GM19025 (cell line): ENCODE results near the gene KLK11.
"Not testable (repeated sequence)": the region's sequence is repeated elsewhere in the genome, so short reads cannot be mapped to it uniquely, and the experiment has no call there.

ENCODE experiments used
- ATAC-seq: cut with Tn5 transposase; IDR thresholded peaks from one replicate; pipeline ENCODE4 v1.9.1; 2021; ENCODE audit warnings: mild to moderate bottlenecking, low read depth, moderate library complexity; ENCODE audit not compliant: unreplicated experiment

The KLK11 gene

DNA sequence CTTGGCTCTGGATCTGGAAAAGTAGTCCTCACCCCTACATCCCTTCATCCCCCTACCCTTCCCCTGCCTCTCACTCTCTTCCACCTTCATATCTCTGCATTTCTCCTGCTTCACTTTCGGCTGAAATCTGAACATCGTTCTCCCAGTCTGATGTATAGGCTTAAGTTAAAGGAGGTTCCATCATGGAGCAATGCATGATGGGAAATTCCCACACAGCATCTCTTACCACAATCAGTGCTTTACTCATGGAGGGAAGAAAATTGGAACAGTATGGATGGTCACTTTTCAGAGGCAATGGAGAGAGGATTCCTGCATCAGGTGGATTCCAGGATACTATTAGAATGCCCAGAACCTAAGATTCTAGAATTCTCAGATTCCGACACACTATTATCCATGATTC, 18.9 kb downstream of the KLK11 start:
- no peak for ATAC-seq

DNA sequence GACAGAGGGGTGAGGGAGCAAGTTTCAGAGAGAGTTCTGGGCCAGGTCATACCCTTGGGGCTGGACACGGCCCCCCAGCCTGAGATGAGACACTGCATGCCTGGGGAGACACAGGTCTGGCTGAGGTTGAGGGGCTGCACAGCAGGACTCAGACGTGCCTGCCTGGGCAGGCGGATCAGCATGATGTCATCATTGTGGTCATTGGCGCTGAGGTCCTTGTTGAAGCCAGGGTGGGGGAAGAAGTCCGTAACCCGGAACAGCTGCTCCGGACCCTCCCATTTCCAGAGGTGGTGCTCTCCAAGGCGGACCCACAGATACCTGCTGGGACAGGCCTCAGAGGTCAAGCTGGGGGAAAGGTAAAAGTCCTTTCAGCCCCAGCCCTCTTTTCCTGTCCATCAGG, 20.0 kb downstream of the KLK11 start:
- ATAC-seq: no peak

GRCh38 chr19:51005248-51005647, 21.2 kb downstream of the KLK11 start:
- ATAC-seq: no peak

DNA sequence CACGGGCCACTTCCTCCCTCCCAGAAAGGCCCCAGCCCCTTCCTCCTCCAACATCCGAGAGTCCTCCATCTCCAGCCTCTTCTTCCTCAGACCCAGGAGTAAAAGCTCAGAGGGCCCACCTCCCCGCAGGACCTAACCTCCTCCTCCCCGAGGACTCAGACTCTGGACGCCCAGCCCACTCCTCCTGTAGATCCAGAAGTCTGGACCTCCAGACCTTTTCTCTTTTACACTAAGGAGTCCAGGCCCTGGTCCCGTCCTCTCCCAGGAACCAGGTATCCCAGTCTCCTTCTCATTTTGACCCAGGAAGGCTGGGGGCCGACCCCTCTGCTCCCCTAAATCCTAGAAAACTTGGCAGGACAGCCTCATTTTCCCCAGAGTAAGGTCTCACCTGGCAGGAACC, 23.1 kb downstream of the KLK11 start:
- no peak for ATAC-seq

DNA sequence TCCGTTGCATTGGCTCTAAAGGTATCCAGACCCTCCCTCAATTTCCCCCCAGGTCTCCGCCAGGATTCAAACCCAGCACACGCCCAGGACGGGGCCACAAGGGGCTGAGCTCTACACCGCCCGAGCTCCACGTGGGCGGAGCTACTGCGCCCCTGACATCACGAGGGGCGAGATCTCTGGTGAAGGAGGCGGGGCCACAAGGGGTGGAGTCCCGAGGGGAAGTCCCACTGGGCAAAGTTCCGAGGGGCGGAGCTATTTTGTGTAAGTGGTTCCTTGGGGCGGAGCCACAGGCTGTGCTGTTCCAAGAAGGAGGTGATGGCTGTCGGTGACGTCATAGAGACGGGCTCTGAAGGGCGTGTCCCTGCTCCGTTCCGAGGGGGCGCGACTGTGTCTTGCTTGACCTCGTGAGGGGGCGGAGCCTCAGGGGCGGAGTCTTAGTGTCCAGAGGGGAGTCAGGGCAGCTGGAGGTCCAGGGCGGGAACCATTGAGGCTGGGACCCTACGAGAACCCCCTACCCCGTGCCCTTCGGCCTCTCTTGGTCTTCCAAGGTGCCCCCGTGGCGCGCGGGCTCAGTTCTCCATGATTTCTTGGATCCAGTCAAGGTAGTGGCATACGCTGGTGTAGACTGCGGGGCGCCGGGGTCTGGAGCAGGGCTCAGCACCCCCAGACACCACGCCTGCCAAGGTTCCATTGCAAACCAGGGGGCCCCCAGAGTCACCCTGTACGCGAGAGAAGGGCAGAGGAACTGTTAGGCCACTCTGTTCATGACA, 23.7 kb downstream of the KLK11 start:
- ATAC-seq: no peak

- ATAC-seq: no peak
Measured at GRCh38 chr19:51002089-51002532, 24.3 kb downstream of the KLK11 start.

- no peak for ATAC-seq
Measured at GRCh38 chr19:51001515-51001914, 24.9 kb downstream of the KLK11 start, which contains the start of gene KLK8. TSS of gene KLK8 (minus strand) at chr19:51001604. CDS start at chr19:51001167, 437 bp downstream.

DNA sequence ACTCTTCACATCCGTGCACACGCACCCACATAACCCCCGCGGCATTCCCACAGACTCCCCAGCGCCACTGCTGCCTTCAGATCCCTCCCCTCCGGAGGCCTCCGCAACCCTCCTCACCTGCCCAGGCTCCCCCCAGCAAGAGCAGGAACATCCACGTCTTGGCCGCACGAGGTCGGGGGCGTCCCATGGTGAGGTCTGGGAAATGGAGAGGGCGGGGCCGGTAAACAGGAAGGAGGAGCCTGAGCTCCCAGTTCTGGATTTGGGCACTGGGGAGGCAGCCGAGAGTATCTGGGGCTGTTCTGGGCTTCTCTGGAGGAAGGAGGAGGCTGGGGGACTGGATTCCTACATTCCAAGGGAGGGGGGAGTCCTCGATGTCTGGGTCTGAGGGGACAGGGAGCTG, 25.4 kb downstream of the KLK11 start:
- ATAC-seq: no peak

GRCh38 chr19:51000426-51000825, 26.0 kb downstream of the KLK11 start:
- no peak for ATAC-seq

- ATAC-seq: no peak
Measured at GRCh38 chr19:50998686-50999085, 27.7 kb downstream of the KLK11 start.

- ATAC-seq: no peak
Measured at GRCh38 chr19:50998061-50998460, 28.4 kb downstream of the KLK11 start.

GRCh38 chr19:50994129-50994528, 32.3 kb downstream of the KLK11 start:
- ATAC-seq: no peak

DNA sequence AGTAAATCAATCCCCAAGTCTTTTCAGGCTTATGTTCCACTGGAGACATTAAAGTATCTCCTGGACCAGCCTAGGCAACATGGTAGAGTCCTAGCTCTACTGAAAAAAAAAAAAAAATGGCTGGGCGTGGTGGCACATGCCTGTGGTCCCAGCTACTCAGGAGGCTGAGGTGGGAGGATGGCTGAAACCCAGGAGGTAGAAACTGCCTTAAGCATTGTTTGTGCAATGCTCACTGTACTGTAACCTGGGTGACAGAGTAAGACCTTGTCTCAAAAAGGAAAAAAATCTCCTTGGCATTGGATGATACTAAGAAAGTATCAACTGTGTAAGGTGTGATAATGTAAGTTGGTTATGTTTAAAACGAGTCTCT, 33.8 kb downstream of the KLK11 start:
- no peak for ATAC-seq

GRCh38 chr19:50984416-50984815, 42.0 kb downstream of the KLK11 start:
- not testable (repeated sequence) for ATAC-seq

DNA sequence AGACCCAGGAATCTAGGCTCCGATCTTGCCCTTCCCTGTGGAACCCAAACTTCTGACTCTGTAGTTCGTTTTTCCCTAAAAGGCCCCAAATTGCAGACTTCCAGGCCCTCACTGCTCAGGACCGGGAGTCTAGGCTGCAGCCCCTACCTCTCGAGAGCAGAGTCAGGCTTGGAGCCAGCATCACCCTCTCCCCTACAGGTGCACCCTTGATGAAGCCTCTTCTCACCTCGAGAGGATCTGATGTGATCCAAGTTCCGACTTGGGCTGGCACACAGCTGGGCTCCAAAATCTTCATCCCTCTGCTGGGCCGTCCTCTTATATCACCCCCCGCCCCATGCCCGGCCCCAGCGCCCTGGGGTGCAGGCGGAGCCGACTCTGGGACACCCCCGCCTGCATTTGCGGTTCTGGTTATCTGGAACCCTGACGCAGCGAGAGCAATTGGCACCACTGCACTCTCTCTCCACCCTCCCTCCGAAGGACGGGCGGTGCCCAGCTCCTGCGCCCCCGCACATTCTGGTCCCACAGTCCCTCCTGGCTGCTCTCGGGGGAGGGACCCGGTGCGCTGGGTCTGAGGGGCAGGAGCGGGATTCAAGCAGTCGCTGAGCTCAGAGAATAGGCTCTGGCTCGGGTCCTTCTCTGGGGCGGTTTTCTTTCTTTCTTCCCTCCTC, 42.7 kb downstream of the KLK11 start, which contains the start of gene KLK7:
Gene KLK7, minus strand, starts transcription at position 293 of the 668 bp plus-strand sequence. CDS start 1,518 bp downstream, outside the sequence.
- no peak for ATAC-seq

- ATAC-seq: no peak
Measured at GRCh38 chr19:50982186-50982585, 44.2 kb downstream of the KLK11 start.

DNA sequence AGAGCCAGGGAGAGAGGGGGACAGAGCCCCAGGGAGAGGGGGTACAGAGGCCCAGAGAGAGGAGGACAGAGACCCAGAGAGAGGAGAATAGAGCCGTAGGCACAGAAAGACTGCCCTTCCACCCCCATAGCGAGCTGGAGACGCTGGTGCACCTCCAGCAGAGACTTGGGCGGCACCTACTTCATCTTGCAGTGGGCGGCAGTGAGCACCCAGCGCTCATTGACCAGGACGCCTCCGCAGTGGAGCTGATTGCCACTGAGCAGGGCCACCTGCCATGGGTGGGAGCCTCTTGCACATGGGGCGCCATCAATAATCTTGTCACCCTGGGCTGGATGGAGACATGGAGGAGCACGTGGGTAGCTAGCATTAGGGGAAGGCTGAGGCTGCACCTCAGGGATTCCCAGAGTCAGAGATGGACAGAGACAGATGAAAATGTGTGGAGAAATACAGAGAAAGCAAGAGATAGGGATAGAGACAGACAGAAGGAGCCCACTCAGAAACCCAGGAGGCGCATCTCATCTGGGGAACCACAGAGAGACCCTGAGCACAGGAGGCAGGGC, 44.7 kb downstream of the KLK11 start:
- no peak for ATAC-seq

GRCh38 chr19:50980208-50980607, 46.2 kb downstream of the KLK11 start:
- no peak for ATAC-seq

DNA sequence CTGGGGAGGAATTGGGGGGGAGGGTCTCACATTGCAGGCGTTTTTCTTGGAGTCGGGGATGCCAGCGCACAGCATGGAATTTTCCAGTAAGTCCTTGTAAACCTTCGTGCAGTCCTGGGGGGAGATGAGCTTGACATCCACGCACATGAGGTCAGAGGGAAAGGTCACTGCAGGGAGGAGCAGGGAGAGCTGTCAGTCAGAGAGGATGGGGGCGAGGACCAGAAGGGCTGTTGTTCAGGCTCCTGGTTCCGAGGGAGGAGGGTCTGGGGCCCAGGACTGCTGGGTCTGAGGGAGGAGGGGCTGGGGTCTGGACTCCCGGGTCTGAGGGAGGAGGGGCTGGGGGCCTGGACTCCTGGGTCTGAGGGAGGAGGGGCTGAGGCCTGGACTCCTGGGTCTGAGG, 46.7 kb downstream of the KLK11 start:
- no peak for ATAC-seq

- ATAC-seq: no peak
Measured at GRCh38 chr19:50978772-50979390, 47.5 kb downstream of the KLK11 start.

GRCh38 chr19:50977626-50978025, 48.8 kb downstream of the KLK11 start:
- no peak for ATAC-seq
